GM23338 (cell line): ENCODE results near the gene DCST1. TPM values are rescaled to one million over a fixed set of nuclear protein-coding genes. Genes with fewer than 3 reads are reported as not detected.

ENCODE experiments used
- ATAC-seq: fragments of 200-7000 bp; cut with Tn5 transposase; 3 replicates; pipeline ENCODE4 v1.9.1; 2020
- DNase-seq: peaks from one replicate; pipeline ENCODE4 v3.0.0-alpha.2; 2015; ENCODE audit warnings: low spot score
- H2AFZ ChIP-seq: fragments of 200-600 bp; sonication (generic); 2 replicates; pipeline ENCODE4 v1.8.0; 2016; ENCODE audit warnings: antibody characterized with exemption, mild to moderate bottlenecking, moderate library complexity
- H3F3A ChIP-seq: fragments of 200-600 bp; sonication (generic); replicated peaks from 2 replicates; pipeline ENCODE4 v1.8.0; 2017; ENCODE audit warnings: antibody characterized with exemption, mixed run types, low read depth
- H3K27ac ChIP-seq: fragments of 200-600 bp; sonication (generic); 2 replicates; pipeline ENCODE4 v1.6.1; 2016; ENCODE audit warnings: low read depth
- H3K27me3 ChIP-seq: fragments of 200-600 bp; sonication (generic); 2 replicates; pipeline ENCODE4 v1.8.0; 2016; ENCODE audit warnings: mild to moderate bottlenecking, mixed run types, moderate library complexity; ENCODE audit not compliant: insufficient read depth
- H3K36me3 ChIP-seq: fragments of 200-600 bp; sonication (generic); 2 replicates; pipeline ENCODE4 v1.8.0; 2016; ENCODE audit warnings: mild to moderate bottlenecking; ENCODE audit not compliant: insufficient read depth
- H3K4me1 ChIP-seq: fragments of 200-600 bp; sonication (generic); 2 replicates; pipeline ENCODE4 v1.8.0; 2016; ENCODE audit warnings: mild to moderate bottlenecking, moderate library complexity; ENCODE audit not compliant: insufficient read depth
- H3K4me2 ChIP-seq: fragments of 200-600 bp; sonication (generic); 2 replicates; pipeline ENCODE4 v1.7.1; 2017; ENCODE audit warnings: mixed run types
- H3K4me3 ChIP-seq: fragments of 200-600 bp; sonication (generic); 2 replicates; pipeline ENCODE4 v1.6.1; 2016; ENCODE audit warnings: mixed run types
- H3K79me2 ChIP-seq: fragments of 200-600 bp; sonication (generic); replicated peaks from 2 replicates; pipeline ENCODE4 v1.8.0; 2017; ENCODE audit warnings: mild to moderate bottlenecking; ENCODE audit not compliant: insufficient read depth
- H3K9me2 ChIP-seq: fragments of 200-600 bp; sonication (generic); 2 replicates; pipeline ENCODE4 v1.8.0; 2017; ENCODE audit not compliant: insufficient read depth
- H4K20me1 ChIP-seq: fragments of 200-600 bp; sonication (generic); replicated peaks from 2 replicates; pipeline ENCODE4 v1.8.0; 2017; ENCODE audit warnings: mild to moderate bottlenecking; ENCODE audit not compliant: insufficient read depth
- H3K27ac Mint-ChIP-seq: 2 replicates; pipeline ENCODE4 v1.8.0; 2020; ENCODE audit warnings: inconsistent platforms, mild to moderate bottlenecking, moderate library complexity, mixed read lengths
- H3K27me3 Mint-ChIP-seq: 3 replicates; pipeline ENCODE4 v1.8.0; 2022; ENCODE audit warnings: low read depth, mild to moderate bottlenecking, moderate library complexity, mixed read lengths, inconsistent platforms; ENCODE audit not compliant: insufficient read depth, poor library complexity
- H3K36me3 Mint-ChIP-seq: 3 replicates; pipeline ENCODE4 v1.8.0; 2021; ENCODE audit warnings: low read depth, mild to moderate bottlenecking, inconsistent platforms, moderate library complexity, mixed read lengths
- H3K4me1 Mint-ChIP-seq: 3 replicates; pipeline ENCODE4 v1.8.0; 2020; ENCODE audit warnings: mild to moderate bottlenecking, inconsistent platforms, mixed read lengths
- H3K4me3 Mint-ChIP-seq: 3 replicates; pipeline ENCODE4 v1.8.0; 2021; ENCODE audit warnings: moderate library complexity, mild to moderate bottlenecking, inconsistent platforms, mixed read lengths
- H3K9me3 Mint-ChIP-seq: 3 replicates; pipeline ENCODE4 v1.8.0; 2020; ENCODE audit warnings: moderate library complexity, mild to moderate bottlenecking, inconsistent platforms, mixed read lengths
- CREB1 ChIP-seq: fragments of 250-450 bp; sonication (Bioruptor Pico); IDR thresholded peaks from 2 replicates; pipeline ENCODE4 v1.5.0; 2020; ENCODE audit warnings: low read depth, mild to moderate bottlenecking, moderate library complexity
- POLR2AphosphoS5 ChIP-seq: IDR thresholded peaks from 2 replicates; pipeline ENCODE4 v1.6.1; 2016; ENCODE audit warnings: antibody characterized with exemption, low read depth
- ZNF114 ChIP-seq: fragments of 250-450 bp; sonication (Bioruptor Pico); IDR thresholded peaks from 2 replicates; pipeline ENCODE4 v1.5.0; 2020; ENCODE audit warnings: mild to moderate bottlenecking, moderate library complexity
- polyA plus RNA-seq: library from polyadenylated mRNA; unstranded; fragments of >200 nt; fragmentation: Nextera tagmentation; extraction: Ambion mirVana; gene quantifications from 2 replicates; pipeline ENCODE4 v1.2.1, GENCODE V29; 2016
- total RNA-seq: library from RNA; depleted of rRNA; stranded (reverse); fragments of >200 nt; shearing (Covaris generic); gene quantifications from 2 replicates; pipeline ENCODE4 v1.2.3, GENCODE V29; 2014
- TF ChIP-seq, protein P1 (sequence below): IDR thresholded peaks from one replicate; pipeline ENCODE4 v1.6.1; 2018; ENCODE audit warnings: antibody characterized with exemption; ENCODE audit not compliant: unreplicated experiment
- TF ChIP-seq, protein P2 (sequence below), 2 experiments: fragments of 200-600 bp in 1 of 2; sonication (generic) in 1 of 2; conservative IDR thresholded peaks; 2 replicates each; pipeline versions ENCODE4 v1.5.1 to v1.6.1; 2016 to 2017; ENCODE audit warnings: antibody characterized with exemption in 2 of 2, low read depth in 2 of 2, mild to moderate bottlenecking in 2 of 2, moderate library complexity in 1 of 2
- TF ChIP-seq, protein P3 (sequence below): IDR thresholded peaks from 2 replicates; pipeline ENCODE4 v1.6.1; 2016; ENCODE audit warnings: antibody characterized with exemption

Gene DCST1
- total and polyA plus RNA-seq, 2 experiments from 2014 or later = not detected

DNA sequence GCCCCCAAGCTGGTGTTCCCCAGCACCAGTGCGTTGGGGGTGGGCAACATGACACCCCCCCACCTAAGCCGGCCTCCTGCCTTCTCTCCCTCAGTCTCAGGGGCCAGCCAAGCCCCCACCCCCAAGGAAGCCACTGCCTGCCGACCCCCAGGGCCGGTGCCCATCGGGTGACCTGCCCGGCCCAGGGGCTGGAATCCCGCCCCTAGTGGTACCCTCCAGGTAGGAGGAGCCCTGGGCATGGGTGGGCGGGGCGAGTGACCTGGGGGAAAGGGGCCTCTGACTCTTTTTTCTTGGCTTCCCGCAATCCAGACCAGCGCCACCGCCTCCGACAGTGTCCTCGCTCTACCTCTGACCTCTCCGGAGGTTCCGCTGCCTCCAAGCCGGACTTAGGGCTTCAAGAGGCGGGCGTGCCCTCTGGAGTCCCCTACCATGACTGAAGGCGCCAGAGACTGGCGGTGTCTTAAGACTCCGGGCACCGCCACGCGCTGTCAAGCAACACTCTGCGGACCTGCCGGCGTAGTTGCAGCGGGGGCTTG lies 28.6 kb downstream of the DCST1 start:
- no peaks in the 10 kb centered on the region for H3K9me2 ChIP-seq
- DNase-seq = peak; percentile 88
- peak overlapping the region; percentile 83 for H3K4me3 Mint-ChIP-seq
- H3K27me3 ChIP-seq = peaks cover 6% of the 10 kb centered on the region; the same call in 1 of the 2 replicates
- no peaks in the 10 kb centered on the region for H3K36me3 ChIP-seq
- H2AFZ ChIP-seq = peak overlapping the region; percentile 91; the same call in 1 of the 2 replicates
- H3K79me2 ChIP-seq = peaks cover 14% of the 10 kb centered on the region
- peaks cover 16% of the 10 kb centered on the region for H3F3A ChIP-seq
- peak overlapping the region; percentile 94 for H3K4me2 ChIP-seq
- H3K4me3 ChIP-seq = peak overlapping the region; percentile 97
- TF ChIP-seq, protein P1, sequence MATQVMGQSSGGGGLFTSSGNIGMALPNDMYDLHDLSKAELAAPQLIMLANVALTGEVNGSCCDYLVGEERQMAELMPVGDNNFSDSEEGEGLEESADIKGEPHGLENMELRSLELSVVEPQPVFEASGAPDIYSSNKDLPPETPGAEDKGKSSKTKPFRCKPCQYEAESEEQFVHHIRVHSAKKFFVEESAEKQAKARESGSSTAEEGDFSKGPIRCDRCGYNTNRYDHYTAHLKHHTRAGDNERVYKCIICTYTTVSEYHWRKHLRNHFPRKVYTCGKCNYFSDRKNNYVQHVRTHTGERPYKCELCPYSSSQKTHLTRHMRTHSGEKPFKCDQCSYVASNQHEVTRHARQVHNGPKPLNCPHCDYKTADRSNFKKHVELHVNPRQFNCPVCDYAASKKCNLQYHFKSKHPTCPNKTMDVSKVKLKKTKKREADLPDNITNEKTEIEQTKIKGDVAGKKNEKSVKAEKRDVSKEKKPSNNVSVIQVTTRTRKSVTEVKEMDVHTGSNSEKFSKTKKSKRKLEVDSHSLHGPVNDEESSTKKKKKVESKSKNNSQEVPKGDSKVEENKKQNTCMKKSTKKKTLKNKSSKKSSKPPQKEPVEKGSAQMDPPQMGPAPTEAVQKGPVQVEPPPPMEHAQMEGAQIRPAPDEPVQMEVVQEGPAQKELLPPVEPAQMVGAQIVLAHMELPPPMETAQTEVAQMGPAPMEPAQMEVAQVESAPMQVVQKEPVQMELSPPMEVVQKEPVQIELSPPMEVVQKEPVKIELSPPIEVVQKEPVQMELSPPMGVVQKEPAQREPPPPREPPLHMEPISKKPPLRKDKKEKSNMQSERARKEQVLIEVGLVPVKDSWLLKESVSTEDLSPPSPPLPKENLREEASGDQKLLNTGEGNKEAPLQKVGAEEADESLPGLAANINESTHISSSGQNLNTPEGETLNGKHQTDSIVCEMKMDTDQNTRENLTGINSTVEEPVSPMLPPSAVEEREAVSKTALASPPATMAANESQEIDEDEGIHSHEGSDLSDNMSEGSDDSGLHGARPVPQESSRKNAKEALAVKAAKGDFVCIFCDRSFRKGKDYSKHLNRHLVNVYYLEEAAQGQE = no peak
- TF ChIP-seq, protein P2, sequence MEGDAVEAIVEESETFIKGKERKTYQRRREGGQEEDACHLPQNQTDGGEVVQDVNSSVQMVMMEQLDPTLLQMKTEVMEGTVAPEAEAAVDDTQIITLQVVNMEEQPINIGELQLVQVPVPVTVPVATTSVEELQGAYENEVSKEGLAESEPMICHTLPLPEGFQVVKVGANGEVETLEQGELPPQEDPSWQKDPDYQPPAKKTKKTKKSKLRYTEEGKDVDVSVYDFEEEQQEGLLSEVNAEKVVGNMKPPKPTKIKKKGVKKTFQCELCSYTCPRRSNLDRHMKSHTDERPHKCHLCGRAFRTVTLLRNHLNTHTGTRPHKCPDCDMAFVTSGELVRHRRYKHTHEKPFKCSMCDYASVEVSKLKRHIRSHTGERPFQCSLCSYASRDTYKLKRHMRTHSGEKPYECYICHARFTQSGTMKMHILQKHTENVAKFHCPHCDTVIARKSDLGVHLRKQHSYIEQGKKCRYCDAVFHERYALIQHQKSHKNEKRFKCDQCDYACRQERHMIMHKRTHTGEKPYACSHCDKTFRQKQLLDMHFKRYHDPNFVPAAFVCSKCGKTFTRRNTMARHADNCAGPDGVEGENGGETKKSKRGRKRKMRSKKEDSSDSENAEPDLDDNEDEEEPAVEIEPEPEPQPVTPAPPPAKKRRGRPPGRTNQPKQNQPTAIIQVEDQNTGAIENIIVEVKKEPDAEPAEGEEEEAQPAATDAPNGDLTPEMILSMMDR (conservative IDR thresholded peaks at IDR 0.05; ENCODE audit: low read depth in 2 of 2) = peak in 1 of 2 experiments; percentile 63; a peak in 3 of 4 replicates
- peaks cover 17% of the 10 kb centered on the region for H3K36me3 Mint-ChIP-seq
- H3K4me1 ChIP-seq = peaks cover 16% of the 10 kb centered on the region
- H4K20me1 ChIP-seq = peaks cover 19% of the 10 kb centered on the region
- H3K27ac Mint-ChIP-seq = no peak overlapping the region
- H3K9me3 Mint-ChIP-seq = no peaks in the 10 kb centered on the region
- H3K27me3 Mint-ChIP-seq = peaks cover 8% of the 10 kb centered on the region
- H3K27ac ChIP-seq = no peak overlapping the region
- H3K4me1 Mint-ChIP-seq = peaks cover 27% of the 10 kb centered on the region
- peak; percentile 61 for ATAC-seq

DNA sequence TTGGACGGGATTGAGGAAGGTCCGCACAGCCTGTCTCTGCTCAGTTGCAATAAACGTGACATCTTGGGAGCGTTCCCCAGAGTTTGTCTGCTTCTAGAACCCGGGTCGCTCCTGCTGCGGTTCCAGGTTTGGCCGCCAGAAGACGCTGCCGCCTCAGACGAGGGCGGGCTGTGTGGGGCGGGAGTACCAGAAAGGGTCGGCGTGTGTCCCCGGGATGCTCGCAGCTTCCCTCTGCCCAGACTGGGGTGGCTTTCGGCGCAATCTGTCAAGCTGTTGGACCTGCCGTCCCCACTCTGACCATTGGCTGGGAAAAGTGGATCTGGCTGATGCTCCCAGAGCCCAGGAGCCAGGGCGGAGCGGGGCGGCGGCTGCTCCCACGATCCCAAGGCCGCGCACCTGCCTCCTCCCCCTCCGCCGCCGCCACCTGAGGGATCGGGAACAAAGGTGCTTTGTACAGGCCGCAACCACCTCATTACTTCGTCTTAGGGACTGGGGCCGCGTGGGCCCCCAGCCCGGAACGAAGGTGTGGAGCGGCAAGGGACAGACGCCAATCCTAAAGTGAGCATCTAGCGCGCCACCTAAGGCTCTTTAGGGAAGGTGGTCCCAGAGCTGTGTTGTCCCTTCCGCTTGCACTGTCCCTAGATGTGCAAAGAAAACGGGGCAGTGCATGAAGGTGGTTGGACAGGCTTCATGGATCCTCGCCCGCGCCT lies 29.2 kb downstream of the DCST1 start:
- Mint-ChIP-seq H3K4me1 (peaks cover 27% of the 10 kb centered on the region), H3K9me3 (no peaks in the 10 kb centered on the region), H3K27ac (no peak overlapping the region), H3K36me3 (peaks cover 21% of the 10 kb centered on the region), H3K27me3 (peaks cover 8% of the 10 kb centered on the region), H3K4me3 (peak overlapping the region; percentile 83)
- peaks cover 19% of the 10 kb centered on the region for H4K20me1 ChIP-seq
- peaks cover 6% of the 10 kb centered on the region; the same call in 1 of the 2 replicates for H3K27me3 ChIP-seq
- H3K4me2 ChIP-seq = peak overlapping the region; percentile 94
- H3K79me2 ChIP-seq = peaks cover 14% of the 10 kb centered on the region
- ATAC-seq = peak; percentile 55
- peak overlapping the region; percentile 97 for H3K4me3 ChIP-seq
- peak; percentile 88 for DNase-seq
- H3K36me3 ChIP-seq = no peaks in the 10 kb centered on the region
- H3K27ac ChIP-seq = no peak overlapping the region
- peaks cover 16% of the 10 kb centered on the region for H3K4me1 ChIP-seq
- H3F3A ChIP-seq = peaks cover 16% of the 10 kb centered on the region
- TF ChIP-seq POLR2AphosphoS5 (peak; percentile 42; the same call in 1 of the 2 replicates), ZNF114 (no peak), CREB1 (CRISPR knock-in tag) (0 out of 2 replicates have a peak, but pooled peaks have one; percentile 31)
- TF ChIP-seq, protein P3, sequence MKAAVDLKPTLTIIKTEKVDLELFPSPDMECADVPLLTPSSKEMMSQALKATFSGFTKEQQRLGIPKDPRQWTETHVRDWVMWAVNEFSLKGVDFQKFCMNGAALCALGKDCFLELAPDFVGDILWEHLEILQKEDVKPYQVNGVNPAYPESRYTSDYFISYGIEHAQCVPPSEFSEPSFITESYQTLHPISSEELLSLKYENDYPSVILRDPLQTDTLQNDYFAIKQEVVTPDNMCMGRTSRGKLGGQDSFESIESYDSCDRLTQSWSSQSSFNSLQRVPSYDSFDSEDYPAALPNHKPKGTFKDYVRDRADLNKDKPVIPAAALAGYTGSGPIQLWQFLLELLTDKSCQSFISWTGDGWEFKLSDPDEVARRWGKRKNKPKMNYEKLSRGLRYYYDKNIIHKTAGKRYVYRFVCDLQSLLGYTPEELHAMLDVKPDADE = no peak
- TF ChIP-seq, protein P2 (conservative IDR thresholded peaks at IDR 0.05; ENCODE audit: low read depth in 2 of 2) = peak; percentile 63 to 96
- peak overlapping the region; percentile 95 for H2AFZ ChIP-seq
- H3K9me2 ChIP-seq = no peaks in the 10 kb centered on the region
